K562 (cell line): Measurements from ENCODE around the gene FBXO28. TPM values are rescaled to one million over a fixed set of nuclear protein-coding genes. Genes with fewer than 3 reads are reported as not detected.

Experiments used
- ATAC-seq: fragments of 200-7000 bp; cut with Tn5 transposase; 3 replicates; pipeline ENCODE4 v1.9.1; 2020; ENCODE audit warnings: moderate library complexity
- BruUV-seq: library from RNA; stranded (reverse); fragments of 400-500 nt; replicated peaks from 2 replicates; lab custom pipeline; 2021; lab: Mats Ljungman, UMichigan
- CTCF ChIA-PET: fragments of 300-600 bp; formaldehyde crosslinking; extraction: SDS; loops from one replicate; lab custom pipeline; 2021; ENCODE audit warnings: low intra/inter-chr PET ratio; lab: Yijun Ruan, JAX
- POLR2A ChIA-PET: fragments of 300-600, 350-650 bp; sonication (Branson Sonifier 250); formaldehyde crosslinking; extraction: SDS; loops from one replicate; lab custom pipeline; 2021; ENCODE audit warnings: antibody characterized with exemption, inconsistent platforms; lab: Yijun Ruan, JAX
- DNase-seq, 4 experiments: peaks; one replicate each; pipeline versions ENCODE4 v3.0.0 to v3.0.0-alpha.2; 2011 to 2018; ENCODE audit warnings: low spot score in 3 of 4, mixed read lengths in 3 of 4; ENCODE audit errors: extremely low read depth in 1 of 4
- FAIRE-seq: peaks from 2 replicates; lab custom pipeline; 2011; peaks lifted over from hg19 to GRCh38; lab: Jason Lieb, UNC
- H2AFZ ChIP-seq: 2 replicates; pipeline ENCODE4 v1.6.0; 2011; ENCODE audit warnings: low read depth, low read length, control low read depth, inconsistent platforms
- H3K27ac ChIP-seq: fragments of 200-600 bp; 3 replicates; pipeline ENCODE4 v1.8.0; 2011; ENCODE audit warnings: low read depth, mild to moderate bottlenecking, control low read depth, inconsistent platforms, low read length, moderate library complexity, mixed read lengths; ENCODE audit errors: extremely low read depth
- H3K27me3 ChIP-seq, 2 experiments: fragments of 300-600 bp in 1 of 2; 2 replicates in 1 of 2; 3 replicates in 1 of 2; pipeline versions ENCODE4 v1.6.0 to v1.8.0; 2011; ENCODE audit warnings: inconsistent platforms in 2 of 2, low read length in 2 of 2, mild to moderate bottlenecking in 1 of 2, mixed read lengths in 1 of 2, moderate library complexity in 1 of 2; ENCODE audit not compliant: control insufficient read depth in 2 of 2, insufficient read depth in 2 of 2
- H3K36me3 ChIP-seq: fragments of 300-600 bp; 3 replicates; pipeline ENCODE4 v1.8.0; 2011; ENCODE audit warnings: mild to moderate bottlenecking, low read length, inconsistent platforms; ENCODE audit not compliant: control insufficient read depth, insufficient read depth
- H3K4me1 ChIP-seq, 2 experiments: fragments of 200-600 bp in 1 of 2; replicated peaks in 1 of 2; 2 replicates in 1 of 2; 3 replicates in 1 of 2; pipeline versions ENCODE4 v1.5.1 to v1.8.0; 2011; ENCODE audit warnings: inconsistent platforms in 2 of 2, low read length in 2 of 2, mild to moderate bottlenecking in 1 of 2, mixed read lengths in 1 of 2, moderate library complexity in 1 of 2; ENCODE audit not compliant: control insufficient read depth in 2 of 2, insufficient read depth in 2 of 2
- H3K4me2 ChIP-seq: 2 replicates; pipeline ENCODE4 v1.6.1; 2011; ENCODE audit warnings: low read length, control low read depth, inconsistent platforms, mixed read lengths; ENCODE audit not compliant: insufficient read depth
- H3K4me3 ChIP-seq: fragments of 200-600 bp; sonication (generic), shearing (Covaris generic); 2 replicates; pipeline ENCODE4 v1.5.1; 2016; ENCODE audit warnings: control low read depth, inconsistent platforms
- H3K79me2 ChIP-seq: fragments of 200-600 bp; 3 replicates; pipeline ENCODE4 v1.8.0; 2011; ENCODE audit warnings: low read length, inconsistent platforms; ENCODE audit not compliant: control insufficient read depth, insufficient read depth
- H3K9ac ChIP-seq, 2 experiments: 2 replicates each; pipeline versions ENCODE4 v1.6.0 to v1.6.1; 2011; ENCODE audit warnings: low read depth in 2 of 2, low read length in 2 of 2, control low read depth in 1 of 2, inconsistent platforms in 1 of 2, mild to moderate bottlenecking in 1 of 2, mixed read lengths in 1 of 2; ENCODE audit not compliant: insufficient read depth in 1 of 2
- H3K9me1 ChIP-seq: one replicate; pipeline ENCODE4 v1.6.0; 2011; ENCODE audit warnings: inconsistent platforms, mild to moderate bottlenecking, low read length, moderate library complexity; ENCODE audit not compliant: control insufficient read depth, insufficient read depth
- H3K9me3 ChIP-seq: replicated peaks from 2 replicates; pipeline ENCODE4 v1.5.1; 2011; ENCODE audit warnings: low read depth, low read length, inconsistent platforms; ENCODE audit not compliant: control insufficient read depth, insufficient read depth
- H4K20me1 ChIP-seq: replicated peaks from 2 replicates; pipeline ENCODE4 v1.6.1; 2011; ENCODE audit warnings: low read length, inconsistent platforms, mixed read lengths; ENCODE audit not compliant: control insufficient read depth, insufficient read depth
- MTF1 ChIP-seq: fragments of 250-450 bp; sonication (Bioruptor Pico); IDR thresholded peaks from 2 replicates; pipeline ENCODE4 v1.9.0; 2021; ENCODE audit warnings: moderate library complexity, mild to moderate bottlenecking, inconsistent platforms, borderline replicate concordance
- POLR2H ChIP-seq: IDR thresholded peaks from 2 replicates; pipeline ENCODE4 v1.6.1; 2016; ENCODE audit warnings: missing genetic modification characterization, low read depth, mild to moderate bottlenecking, control low read depth, missing compliant biosample characterization, moderate library complexity
- ZFX ChIP-seq: sonication (generic); formaldehyde crosslinking; IDR thresholded peaks from 2 replicates; pipeline ENCODE4 v1.8.0; 2022; ENCODE audit warnings: mild to moderate bottlenecking, missing genetic modification reagents, moderate library complexity
- ZNF512 ChIP-seq: IDR thresholded peaks from 2 replicates; pipeline ENCODE4 v1.6.1; 2016; ENCODE audit warnings: missing genetic modification characterization, missing compliant biosample characterization
- WGBS: fragments of 100-300 bp; shearing (Covaris generic); methylation state at CpG from one replicate; pipeline ENCODE4 v1.1.6; 2016; ENCODE audit warnings: low coverage, mixed read lengths; ENCODE audit not compliant: insufficient coverage; ENCODE audit errors: missing lambda C conversion rate; 5-methylcytosine and 5-hydroxymethylcytosine counted together
- in situ Hi-C: fragments of 300-500 bp; cut with MboI; formaldehyde crosslinking; loops from 4 replicates; pipeline ENCODE4 v1.15.0; 2018; ENCODE audit warnings: inconsistent platforms, mixed read lengths
- intact Hi-C: fragments of 100-400 bp; cut with micrococcal nuclease; formaldehyde crosslinking; loops from 2 replicates; pipeline ENCODE4 v1.14.2; 2022
- polyA plus RNA-seq, 8 experiments: library from polyadenylated mRNA; depleted of rRNA in 4 of 8; stranded (reverse) in 5 of 8; unstranded in 3 of 8; fragments of >200 nt; fragmentation: Nextera tagmentation in 2 of 8; fragmentation: Illumina TruSeq in 1 of 8; extraction: Ambion mirVana in 2 of 8; extraction: Trizol in 1 of 8; gene quantifications; 2 replicates each; pipeline versions ENCODE4 v1.2.1 to v1.2.3, GENCODE V29; 2011 to 2014; ENCODE audit warnings: inconsistent platforms in 1 of 8, missing spikeins in 1 of 8
- total RNA-seq, 7 experiments: library from RNA; depleted of rRNA in 6 of 7; stranded (reverse); fragments of >200 nt in 6 of 7; fragmentation: Illumina TruSeq in 2 of 7; extraction: Trizol in 2 of 7; gene quantifications; 2 replicates each; pipeline versions ENCODE4 v1.2.1 to v1.2.3, GENCODE V29; 2011 to 2021; ENCODE audit warnings: low replicate concordance in 1 of 7

Gene FBXO28
- total and polyA plus RNA-seq, 9 of the 15 experiments (the other 6 are each of a cell fraction or from before 2014, with no cell fraction given): 4.1 to 34.8 (median 25.3) TPM

- 66% methylated on average over 6 of the region's 6 CpGs for WGBS
- no peak for FAIRE-seq
- BruUV-seq: no TSS peak
Measured at GRCh38 chr1:224159541-224159940, 45.6 kb downstream of the FBXO28 start.

More at GRCh38 chr1:224159541-224159940, 45.6 kb downstream of the FBXO28 start:
- intact Hi-C loops: no loop called here
- ATAC-seq: no peak
- DNase-seq: no peak
- Histone ChIP-seq H2AFZ (no peak overlapping the region), H3K4me1 (peaks cover 4 to 14% of the 10 kb centered on the region in 2 experiments; a peak in 3 of 5 replicates), H4K20me1 (no peaks in the 10 kb centered on the region), H3K4me3 (no peak overlapping the region), H3K9me3 (no peaks in the 10 kb centered on the region), H3K27me3 (no peaks in the 10 kb centered on the region), H3K79me2 (no peaks in the 10 kb centered on the region), H3K9ac (no peak overlapping the region), H3K36me3 (peaks cover 58% of the 10 kb centered on the region), H3K4me2 (no peak overlapping the region), H3K9me1 (no peaks in the 10 kb centered on the region), H3K27ac (peak overlapping the region; percentile 43; the same call in 1 of the 3 replicates)
- TF ChIP-seq ZFX (CRISPR knock-in tag) (peak; percentile 13; the same call in 1 of the 2 replicates), ZNF512 (tag) (no peak), MTF1 (CRISPR knock-in tag) (peak; percentile 28; the same call in 1 of the 2 replicates), POLR2H (peak; percentile 32; the same call in 1 of the 2 replicates)
- ChIA-PET CTCF (no interaction called here), POLR2A (interaction anchor here (0.6 to 1.8 kb wide), 8 partner anchors 10 to 171 kb away, joined by 3 to 6 read pairs (median 3); partner anchors contain the start of genes DEGS1 and NVL)
- in situ Hi-C loops: no loop called here
